Stomach (tissue), 9 donors: ENCODE results near the gene ADD2. TPM values are rescaled to one million over a fixed set of nuclear protein-coding genes. Genes with fewer than 3 reads are reported as not detected.

Source experiments
- DNase-seq, 2 donors: peaks; one replicate each; pipeline versions ENCODE4 v3.0.0 to v3.0.0-alpha.2; 2013 to 2019
- H3K27ac ChIP-seq, 5 donors: fragments of 200-600 bp in 4 of 5; sonication (generic) in 4 of 5; one replicate each; pipeline ENCODE4 v1.5.1; 2013 to 2019; ENCODE audit warnings: mild to moderate bottlenecking in 1 of 5, moderate library complexity in 1 of 5
- H3K27me3 ChIP-seq, 3 donors: fragments of 200-600 bp; sonication (generic); one replicate each; pipeline ENCODE4 v1.5.1; 2017 to 2019; ENCODE audit warnings: mixed run types in 1 of 3
- H3K36me3 ChIP-seq, 4 donors: fragments of 200-600 bp; sonication (generic); 1 replicate in 3 of 4; 2 replicates in 1 of 4; pipeline ENCODE4 v1.5.1; 2016 to 2019
- H3K4me1 ChIP-seq, 4 donors: fragments of 200-600 bp; sonication (generic); one replicate each; pipeline ENCODE4 v1.5.1; 2016 to 2019
- H3K4me3 ChIP-seq, 4 donors: fragments of 200-600 bp; sonication (generic) in 3 of 4; one replicate each; pipeline ENCODE4 v1.5.1; 2016 to 2019; ENCODE audit warnings: mild to moderate bottlenecking in 1 of 4
- H3K9me3 ChIP-seq, 4 donors: fragments of 200-600 bp; sonication (generic); one replicate each; pipeline ENCODE4 v1.5.1; 2016 to 2019
- EP300 ChIP-seq: sonication (generic); formaldehyde crosslinking; IDR thresholded peaks from one replicate; pipeline ENCODE4 v1.6.1; 2017; ENCODE audit warnings: antibody characterized with exemption
- POLR2A ChIP-seq, 4 donors: fragments of 450-650 bp; IDR thresholded peaks; one replicate each; pipeline ENCODE4 v1.6.1; 2016; ENCODE audit warnings: antibody characterized with exemption in 4 of 4, control low read depth in 2 of 4, mild to moderate bottlenecking in 1 of 4, moderate library complexity in 1 of 4
- POLR2AphosphoS5 ChIP-seq, 3 donors: sonication (generic); formaldehyde crosslinking; IDR thresholded peaks; one replicate each; pipeline ENCODE4 v1.6.1; 2016; ENCODE audit warnings: antibody characterized with exemption in 3 of 3
- WGBS, 5 donors: extraction: QIAGEN DNeasy Blood & Tissue Kit in 3 of 5; methylation state at CpG; one replicate each; pipeline versions ENCODE4 v1.1.5 to v1.1.7; 2013 to 2018; 5-methylcytosine and 5-hydroxymethylcytosine counted together
- intact Hi-C: fragments of 100-400 bp; cut with DNase I; formaldehyde crosslinking; loops from one replicate; pipeline ENCODE4 v1.15.1; 2023; ENCODE audit warnings: low total_unique reads
- polyA plus RNA-seq, 3 donors: library from polyadenylated mRNA; stranded (reverse); fragments of 200-250 nt; gene quantifications; one replicate each; pipeline ENCODE4 v1.2.3, GENCODE V29; 2013
- total RNA-seq, 5 donors: library from RNA; depleted of rRNA; stranded (reverse); fragments of >200 nt; gene quantifications; one replicate each; pipeline versions ENCODE4 v1.1.0 to v1.2.3, GENCODE V29; 2014 to 2016
- TF ChIP-seq, protein P1 (sequence below), 7 experiments: fragments of 450-650 bp in 4 of 7; fragments of 200-600 bp in 3 of 7; sonication (generic) in 3 of 7; IDR thresholded peaks; one replicate each; pipeline ENCODE4 v1.5.1; 2016 to 2019; ENCODE audit warnings: antibody characterized with exemption in 7 of 7, control low read depth in 2 of 7, mild to moderate bottlenecking in 1 of 7
- donor health status: healthy with polysubstance abuse.
- donor health status: Bipolar disorder and iron deficiency.
- donor health status: healthy.

The ADD2 gene
- total and polyA plus RNA-seq, 8 donors, result 0.12 to 5.5 (median 1.5) TPM; not detected in 2

DNA sequence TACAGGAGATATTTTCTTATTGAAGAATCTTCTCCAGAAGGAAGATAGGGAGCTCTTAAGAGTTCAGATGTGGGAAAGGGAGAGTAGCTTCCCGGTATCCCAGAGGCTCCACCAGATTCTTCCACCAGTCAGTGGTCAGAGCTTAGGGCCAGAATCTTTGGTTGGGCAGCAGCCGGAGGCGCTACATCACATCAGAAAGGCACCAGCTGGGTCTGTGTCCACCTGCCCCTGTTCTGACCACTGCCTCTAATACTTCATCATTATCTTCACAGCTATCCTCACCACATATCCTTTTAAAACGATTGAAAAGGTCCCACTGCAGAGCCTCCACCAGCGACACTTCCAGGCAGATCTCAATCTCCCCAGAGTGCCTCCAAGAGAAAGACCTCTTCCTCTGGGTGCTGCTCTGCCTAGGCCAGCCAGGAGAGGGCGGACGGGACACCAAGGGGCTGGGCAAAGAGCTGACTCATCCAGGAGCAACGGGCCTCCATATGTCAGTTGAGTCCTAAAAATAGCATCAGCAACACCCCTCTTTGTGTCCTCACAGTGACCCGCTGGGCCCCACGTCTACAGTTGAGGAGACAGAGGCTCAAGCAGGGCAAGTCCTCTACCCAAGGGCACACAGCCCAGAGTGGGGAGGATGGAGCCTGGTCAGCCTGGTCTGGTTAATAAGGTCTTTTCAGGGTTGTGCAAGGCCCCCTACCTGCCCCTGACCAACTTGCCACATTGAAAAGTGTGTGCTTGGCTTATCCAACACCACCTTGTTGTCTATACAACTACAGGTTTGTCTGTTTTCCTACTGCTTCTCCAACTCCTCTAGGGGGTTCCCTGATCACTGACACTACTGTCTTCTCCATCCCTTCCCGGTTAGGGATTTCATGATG lies 81.2 kb downstream of the ADD2 start:
- intact Hi-C loops, result no loop called here
- no peak overlapping the region for H3K27ac ChIP-seq
- peaks cover 0 to 15% (median 5%) of the 10 kb centered on the region in 3 donors for H3K27me3 ChIP-seq
- no peaks in the 10 kb centered on the region for H3K9me3 ChIP-seq
- H3K36me3 ChIP-seq, result no peaks in the 10 kb centered on the region
- WGBS, 5 donors, result 60 to 63% (median 60%) methylated on average over 9 to 11 of the region's 11 CpGs
- H3K4me1 ChIP-seq, result no peaks in the 10 kb centered on the region
- DNase-seq, result peak in 1 of 2 donors; percentile 35
- TF ChIP-seq, protein P1, sequence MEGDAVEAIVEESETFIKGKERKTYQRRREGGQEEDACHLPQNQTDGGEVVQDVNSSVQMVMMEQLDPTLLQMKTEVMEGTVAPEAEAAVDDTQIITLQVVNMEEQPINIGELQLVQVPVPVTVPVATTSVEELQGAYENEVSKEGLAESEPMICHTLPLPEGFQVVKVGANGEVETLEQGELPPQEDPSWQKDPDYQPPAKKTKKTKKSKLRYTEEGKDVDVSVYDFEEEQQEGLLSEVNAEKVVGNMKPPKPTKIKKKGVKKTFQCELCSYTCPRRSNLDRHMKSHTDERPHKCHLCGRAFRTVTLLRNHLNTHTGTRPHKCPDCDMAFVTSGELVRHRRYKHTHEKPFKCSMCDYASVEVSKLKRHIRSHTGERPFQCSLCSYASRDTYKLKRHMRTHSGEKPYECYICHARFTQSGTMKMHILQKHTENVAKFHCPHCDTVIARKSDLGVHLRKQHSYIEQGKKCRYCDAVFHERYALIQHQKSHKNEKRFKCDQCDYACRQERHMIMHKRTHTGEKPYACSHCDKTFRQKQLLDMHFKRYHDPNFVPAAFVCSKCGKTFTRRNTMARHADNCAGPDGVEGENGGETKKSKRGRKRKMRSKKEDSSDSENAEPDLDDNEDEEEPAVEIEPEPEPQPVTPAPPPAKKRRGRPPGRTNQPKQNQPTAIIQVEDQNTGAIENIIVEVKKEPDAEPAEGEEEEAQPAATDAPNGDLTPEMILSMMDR (IDR thresholded peaks at IDR 0.05), result no peak
- TF ChIP-seq POLR2A (IDR thresholded peaks at IDR 0.05), result no peak
- no peak for TF ChIP-seq EP300
- no peak for TF ChIP-seq POLR2AphosphoS5 (IDR thresholded peaks at IDR 0.05)
- H3K4me3 ChIP-seq, result no peak overlapping the region

DNA sequence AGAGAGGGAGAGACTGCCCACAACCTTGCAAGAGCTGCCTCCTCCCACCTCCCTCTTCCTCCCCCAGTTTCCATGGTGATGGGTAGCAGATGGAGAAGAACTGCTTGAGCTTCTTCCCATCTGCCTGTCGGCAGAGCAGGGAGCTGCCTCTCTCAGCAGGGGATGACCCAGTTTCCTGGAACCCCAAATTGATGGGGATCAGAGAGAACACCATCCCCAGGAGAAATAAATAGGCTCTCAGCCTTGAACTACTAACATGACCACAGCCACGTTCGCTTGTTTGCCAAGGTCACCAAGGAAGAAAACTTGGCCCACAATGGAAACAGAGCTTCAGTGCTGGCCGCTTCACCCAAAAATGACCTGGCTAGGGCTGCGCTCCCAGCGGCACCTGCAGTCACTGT lies 82.2 kb downstream of the ADD2 start:
- Histone ChIP-seq H3K4me3 (no peak overlapping the region), H3K4me1 (no peaks in the 10 kb centered on the region), H3K27me3 (peaks cover 0 to 15% (median 5%) of the 10 kb centered on the region in 3 donors), H3K27ac (no peak overlapping the region), H3K9me3 (no peaks in the 10 kb centered on the region), H3K36me3 (no peaks in the 10 kb centered on the region)
- intact Hi-C loops, result no loop called here
- peak in 1 of 2 donors; percentile 11 for DNase-seq
- TF ChIP-seq POLR2A (IDR thresholded peaks at IDR 0.05) (no peak), EP300 (no peak), POLR2AphosphoS5 (IDR thresholded peaks at IDR 0.05) (no peak)
- TF ChIP-seq, protein P1 (IDR thresholded peaks at IDR 0.05), result no peak
- WGBS, 5 donors, result 59 to 76% (median 69%) methylated on average over 6 of the region's 6 CpGs

DNA sequence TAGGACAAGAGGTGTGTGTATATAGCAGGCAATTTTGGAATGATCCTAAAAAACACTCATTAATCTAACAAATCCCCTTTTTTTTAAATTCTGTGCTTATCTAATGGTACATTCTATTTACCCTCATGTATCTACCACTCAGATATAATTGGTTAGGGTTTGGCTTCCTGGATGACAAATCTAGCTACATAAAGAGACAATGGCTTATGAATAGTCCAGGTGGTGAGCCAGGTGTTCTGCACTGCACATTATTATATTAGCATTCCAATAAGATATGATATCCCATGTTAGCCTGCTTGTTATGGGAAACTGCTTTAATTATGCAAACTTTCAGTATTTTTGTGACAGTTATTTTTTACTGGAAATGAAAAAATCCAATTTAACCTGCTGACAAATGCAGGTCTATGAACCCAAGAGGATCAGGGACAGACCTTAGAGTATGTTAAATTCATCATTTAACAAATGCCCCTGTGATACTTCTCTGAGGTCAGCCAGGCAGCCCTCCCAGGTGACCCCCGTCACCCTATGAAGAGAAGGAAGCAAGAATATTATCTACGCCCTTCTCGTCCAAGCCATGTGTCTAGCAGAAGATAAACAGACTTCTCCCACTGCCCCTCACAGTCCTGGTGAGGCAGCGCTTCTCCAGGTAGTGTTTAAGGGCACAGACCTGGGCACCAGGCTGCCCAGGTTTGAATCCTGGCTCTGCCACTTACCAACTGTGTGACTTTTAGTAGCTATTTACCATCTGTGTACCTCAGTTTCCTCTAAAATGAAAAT lies 83.0 kb downstream of the ADD2 start:
- no peak overlapping the region for H3K27ac ChIP-seq
- H3K4me1 ChIP-seq, result no peaks in the 10 kb centered on the region
- 65 to 89% (median 72%) methylated on average over 4 of the region's 4 CpGs for WGBS, 5 donors
- no peaks in the 10 kb centered on the region for H3K9me3 ChIP-seq
- TF ChIP-seq, protein P1 (IDR thresholded peaks at IDR 0.05), result no peak
- TF ChIP-seq POLR2A (IDR thresholded peaks at IDR 0.05) (no peak), EP300 (no peak), POLR2AphosphoS5 (IDR thresholded peaks at IDR 0.05) (no peak)
- H3K4me3 ChIP-seq, result no peak overlapping the region
- peak in 1 of 2 donors; percentile 1 for DNase-seq
- intact Hi-C loops, result no loop called here
- H3K36me3 ChIP-seq, result no peaks in the 10 kb centered on the region
- H3K27me3 ChIP-seq, result peaks cover 0 to 15% (median 5%) of the 10 kb centered on the region in 3 donors

DNA sequence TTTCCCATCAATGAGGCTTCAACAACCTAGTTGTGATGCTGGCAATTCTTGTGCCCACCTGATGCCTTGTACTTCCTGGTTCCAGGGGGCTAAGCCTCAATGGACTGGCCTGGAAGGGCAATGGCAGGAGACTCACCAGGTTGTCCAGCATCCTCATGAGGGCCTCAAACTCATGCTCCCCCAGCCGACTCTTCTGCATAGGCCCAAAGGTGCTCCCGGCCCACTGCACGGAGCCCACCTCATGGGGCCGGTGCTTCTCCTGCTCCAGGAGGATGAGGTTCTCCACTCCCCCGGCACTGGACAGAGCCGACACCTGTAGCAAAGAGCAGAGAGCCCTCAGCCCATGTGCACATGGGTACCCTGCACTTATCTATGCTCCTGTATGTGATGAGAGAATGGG lies 84.5 kb downstream of the ADD2 start:
- Histone ChIP-seq H3K4me3 (no peak overlapping the region), H3K4me1 (no peaks in the 10 kb centered on the region), H3K9me3 (no peaks in the 10 kb centered on the region), H3K36me3 (no peaks in the 10 kb centered on the region), H3K27ac (no peak overlapping the region), H3K27me3 (peaks cover 0 to 15% (median 5%) of the 10 kb centered on the region in 3 donors)
- no peak for TF ChIP-seq EP300
- TF ChIP-seq, protein P1 (IDR thresholded peaks at IDR 0.05), result no peak
- TF ChIP-seq POLR2AphosphoS5 (IDR thresholded peaks at IDR 0.05), result no peak
- TF ChIP-seq POLR2A (IDR thresholded peaks at IDR 0.05), result no peak
- DNase-seq, result no peak
- intact Hi-C loops, result no loop called here
- WGBS, 5 donors, result 89 to 95% (median 94%) methylated on average over 5 to 6 of the region's 6 CpGs
